HepG2 (cell line): ENCODE results near the gene RABEP1.

ENCODE experiments used
- GLI4 ChIP-seq: sonication (generic); formaldehyde crosslinking; IDR thresholded peaks from 2 replicates; pipeline ENCODE4 v1.5.1; 2020; ENCODE audit warnings: missing genetic modification reagents, mild to moderate bottlenecking, moderate library complexity, borderline replicate concordance
- HDAC2 ChIP-seq: sonication (generic); formaldehyde crosslinking; IDR thresholded peaks from 2 replicates; pipeline ENCODE4 v1.4.0; 2020; ENCODE audit warnings: missing genetic modification reagents
- JUNB ChIP-seq: sonication (generic); formaldehyde crosslinking; IDR thresholded peaks from 2 replicates; pipeline ENCODE4 v1.8.0; 2022; ENCODE audit warnings: missing genetic modification reagents, mild to moderate bottlenecking, borderline replicate concordance
- KDM4B ChIP-seq: sonication (generic); formaldehyde crosslinking; IDR thresholded peaks from 2 replicates; pipeline ENCODE4 v1.4.0; 2020; ENCODE audit warnings: missing genetic modification reagents
- NFYB ChIP-seq: sonication (generic); formaldehyde crosslinking; IDR thresholded peaks from 2 replicates; pipeline ENCODE4 v1.4.0; 2020; ENCODE audit warnings: missing genetic modification reagents
- PAF1 ChIP-seq: IDR thresholded peaks from 2 replicates; pipeline ENCODE4 v1.6.1; 2016; ENCODE audit warnings: missing genetic modification reagents, missing compliant biosample characterization
- RFX5 ChIP-seq: IDR thresholded peaks from 2 replicates; pipeline ENCODE4 v1.6.1; 2011; ENCODE audit warnings: low read depth, low read length, improper control_type of control experiment
- SAFB2 ChIP-seq: sonication (generic); formaldehyde crosslinking; IDR thresholded peaks from 2 replicates; pipeline ENCODE4 v1.5.1; 2020; ENCODE audit warnings: missing genetic modification reagents, low read depth, mild to moderate bottlenecking, borderline replicate concordance
- SNRNP70 ChIP-seq: fragments of 200-400 bp; formaldehyde crosslinking; IDR thresholded peaks from 2 replicates; pipeline ENCODE4 v1.6.1; 2017; ENCODE audit warnings: mild to moderate bottlenecking, low read depth, low read length, moderate library complexity
- TF ChIP-seq, protein P1 (sequence below): sonication (generic); formaldehyde crosslinking; IDR thresholded peaks from 2 replicates; pipeline ENCODE4 v1.4.0; 2020; ENCODE audit warnings: missing genetic modification reagents
- TF ChIP-seq, protein P2 (sequence below): sonication (generic); formaldehyde crosslinking; IDR thresholded peaks from 2 replicates; pipeline ENCODE4 v1.4.0; 2020; ENCODE audit warnings: missing genetic modification reagents, borderline replicate concordance
- TF ChIP-seq, protein P3 (sequence below): sonication (generic); formaldehyde crosslinking; IDR thresholded peaks from 2 replicates; pipeline ENCODE4 v1.9.0; 2021; ENCODE audit warnings: missing genetic modification reagents, borderline replicate concordance
- TF ChIP-seq, protein P4 (sequence below): IDR thresholded peaks from 2 replicates; pipeline ENCODE4 v1.6.1; 2012; ENCODE audit warnings: low read depth, low read length, improper control_type of control experiment

DNA sequence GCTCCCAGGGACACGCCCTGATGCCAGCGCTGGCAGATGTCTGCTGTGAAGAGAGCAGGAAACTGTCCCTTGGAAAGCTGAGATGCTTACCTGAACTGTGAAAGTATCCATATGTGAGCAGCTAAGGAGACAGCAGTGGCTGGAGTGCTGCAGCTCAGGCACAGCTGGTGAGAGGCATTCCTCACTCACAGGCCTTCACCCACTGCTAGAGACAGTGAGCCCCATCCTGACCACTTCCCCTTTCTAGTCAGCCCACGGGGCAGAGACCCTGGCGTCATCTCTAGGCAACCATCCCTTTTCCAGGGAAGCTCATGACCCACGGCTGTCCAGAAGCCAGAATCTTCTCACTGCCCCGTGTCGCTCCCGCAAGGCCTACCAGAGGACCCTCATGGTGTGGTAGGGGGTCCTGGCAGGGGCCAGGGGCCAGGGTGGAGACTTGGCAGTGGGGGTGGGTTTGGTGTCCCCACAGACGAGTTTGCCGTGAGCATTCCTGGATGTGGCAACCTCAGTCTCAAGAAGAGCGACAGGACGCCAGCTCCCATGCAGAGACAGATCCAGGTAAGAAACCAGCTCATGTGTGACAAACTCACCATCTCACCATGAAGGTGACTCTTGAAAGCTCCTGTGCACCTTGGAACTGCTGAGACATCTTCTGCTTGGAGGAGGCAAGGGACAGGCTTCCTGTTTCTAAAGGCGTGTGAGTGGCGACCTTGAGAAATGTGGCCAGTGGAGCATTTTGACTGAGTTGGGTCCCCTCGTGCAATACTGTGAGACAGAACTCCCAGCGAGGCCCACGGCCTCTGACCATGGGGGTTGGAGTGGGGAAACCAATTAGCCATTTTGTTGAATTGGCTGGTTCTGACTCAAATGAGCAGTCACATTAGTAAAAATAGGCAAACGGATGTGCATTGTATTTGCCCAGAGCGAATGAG is 47.2 kb upstream of the RABEP1 start, which contains the start of gene SCIMP:
- TF ChIP-seq SAFB2 (no peak), HDAC2 (CRISPR knock-in tag) (no peak), PAF1 (no peak), SNRNP70 (no peak), RFX5 (no peak), NFYB (CRISPR knock-in tag) (no peak), GLI4 (CRISPR knock-in tag) (no peak), JUNB (no peak), KDM4B (no peak)
- TF ChIP-seq, protein P1, sequence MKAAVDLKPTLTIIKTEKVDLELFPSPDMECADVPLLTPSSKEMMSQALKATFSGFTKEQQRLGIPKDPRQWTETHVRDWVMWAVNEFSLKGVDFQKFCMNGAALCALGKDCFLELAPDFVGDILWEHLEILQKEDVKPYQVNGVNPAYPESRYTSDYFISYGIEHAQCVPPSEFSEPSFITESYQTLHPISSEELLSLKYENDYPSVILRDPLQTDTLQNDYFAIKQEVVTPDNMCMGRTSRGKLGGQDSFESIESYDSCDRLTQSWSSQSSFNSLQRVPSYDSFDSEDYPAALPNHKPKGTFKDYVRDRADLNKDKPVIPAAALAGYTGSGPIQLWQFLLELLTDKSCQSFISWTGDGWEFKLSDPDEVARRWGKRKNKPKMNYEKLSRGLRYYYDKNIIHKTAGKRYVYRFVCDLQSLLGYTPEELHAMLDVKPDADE (CRISPR knock-in tag): no peak
- TF ChIP-seq, protein P2, sequence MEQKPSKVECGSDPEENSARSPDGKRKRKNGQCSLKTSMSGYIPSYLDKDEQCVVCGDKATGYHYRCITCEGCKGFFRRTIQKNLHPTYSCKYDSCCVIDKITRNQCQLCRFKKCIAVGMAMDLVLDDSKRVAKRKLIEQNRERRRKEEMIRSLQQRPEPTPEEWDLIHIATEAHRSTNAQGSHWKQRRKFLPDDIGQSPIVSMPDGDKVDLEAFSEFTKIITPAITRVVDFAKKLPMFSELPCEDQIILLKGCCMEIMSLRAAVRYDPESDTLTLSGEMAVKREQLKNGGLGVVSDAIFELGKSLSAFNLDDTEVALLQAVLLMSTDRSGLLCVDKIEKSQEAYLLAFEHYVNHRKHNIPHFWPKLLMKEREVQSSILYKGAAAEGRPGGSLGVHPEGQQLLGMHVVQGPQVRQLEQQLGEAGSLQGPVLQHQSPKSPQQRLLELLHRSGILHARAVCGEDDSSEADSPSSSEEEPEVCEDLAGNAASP: no peak
- TF ChIP-seq, protein P3, sequence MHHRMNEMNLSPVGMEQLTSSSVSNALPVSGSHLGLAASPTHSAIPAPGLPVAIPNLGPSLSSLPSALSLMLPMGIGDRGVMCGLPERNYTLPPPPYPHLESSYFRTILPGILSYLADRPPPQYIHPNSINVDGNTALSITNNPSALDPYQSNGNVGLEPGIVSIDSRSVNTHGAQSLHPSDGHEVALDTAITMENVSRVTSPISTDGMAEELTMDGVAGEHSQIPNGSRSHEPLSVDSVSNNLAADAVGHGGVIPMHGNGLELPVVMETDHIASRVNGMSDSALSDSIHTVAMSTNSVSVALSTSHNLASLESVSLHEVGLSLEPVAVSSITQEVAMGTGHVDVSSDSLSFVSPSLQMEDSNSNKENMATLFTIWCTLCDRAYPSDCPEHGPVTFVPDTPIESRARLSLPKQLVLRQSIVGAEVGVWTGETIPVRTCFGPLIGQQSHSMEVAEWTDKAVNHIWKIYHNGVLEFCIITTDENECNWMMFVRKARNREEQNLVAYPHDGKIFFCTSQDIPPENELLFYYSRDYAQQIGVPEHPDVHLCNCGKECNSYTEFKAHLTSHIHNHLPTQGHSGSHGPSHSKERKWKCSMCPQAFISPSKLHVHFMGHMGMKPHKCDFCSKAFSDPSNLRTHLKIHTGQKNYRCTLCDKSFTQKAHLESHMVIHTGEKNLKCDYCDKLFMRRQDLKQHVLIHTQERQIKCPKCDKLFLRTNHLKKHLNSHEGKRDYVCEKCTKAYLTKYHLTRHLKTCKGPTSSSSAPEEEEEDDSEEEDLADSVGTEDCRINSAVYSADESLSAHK (CRISPR knock-in tag): no peak
- TF ChIP-seq, protein P4, sequence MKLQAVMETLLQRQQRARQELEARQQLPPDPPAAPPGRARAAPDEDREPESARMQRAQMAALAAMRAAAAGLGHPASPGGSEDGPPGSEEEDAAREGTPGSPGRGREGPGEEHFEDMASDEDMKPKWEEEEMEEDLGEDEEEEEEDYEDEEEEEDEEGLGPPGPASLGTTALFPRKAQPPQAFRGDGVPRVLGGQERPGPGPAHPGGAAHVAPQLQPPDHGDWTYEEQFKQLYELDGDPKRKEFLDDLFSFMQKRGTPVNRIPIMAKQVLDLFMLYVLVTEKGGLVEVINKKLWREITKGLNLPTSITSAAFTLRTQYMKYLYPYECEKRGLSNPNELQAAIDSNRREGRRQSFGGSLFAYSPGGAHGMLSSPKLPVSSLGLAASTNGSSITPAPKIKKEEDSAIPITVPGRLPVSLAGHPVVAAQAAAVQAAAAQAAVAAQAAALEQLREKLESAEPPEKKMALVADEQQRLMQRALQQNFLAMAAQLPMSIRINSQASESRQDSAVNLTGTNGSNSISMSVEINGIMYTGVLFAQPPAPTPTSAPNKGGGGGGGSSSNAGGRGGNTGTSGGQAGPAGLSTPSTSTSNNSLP: no peak
